Loucy (cell line): ENCODE results near the gene PHOSPHO2.

Experiments used
- CTCF ChIP-seq: fragments of 200-600 bp; sonication (generic); conservative IDR thresholded peaks from 2 replicates; pipeline ENCODE4 v1.5.1; 2014; ENCODE audit warnings: mild to moderate bottlenecking, antibody characterized with exemption, low read length
- EZH2phosphoT487 ChIP-seq: fragments of 200-600 bp; IDR thresholded peaks from 2 replicates; pipeline ENCODE4 v1.6.1; 2018; ENCODE audit warnings: antibody characterized with exemption, mild to moderate bottlenecking, moderate library complexity, borderline replicate concordance

GRCh38 chr2:169663247-169663646 lies 31.0 kb upstream of the PHOSPHO2 start:
- TF ChIP-seq CTCF (no peak), EZH2phosphoT487 (no peak)
